ENCODE measurements around the gene GTF3A.

GTF3A gene

DNA sequence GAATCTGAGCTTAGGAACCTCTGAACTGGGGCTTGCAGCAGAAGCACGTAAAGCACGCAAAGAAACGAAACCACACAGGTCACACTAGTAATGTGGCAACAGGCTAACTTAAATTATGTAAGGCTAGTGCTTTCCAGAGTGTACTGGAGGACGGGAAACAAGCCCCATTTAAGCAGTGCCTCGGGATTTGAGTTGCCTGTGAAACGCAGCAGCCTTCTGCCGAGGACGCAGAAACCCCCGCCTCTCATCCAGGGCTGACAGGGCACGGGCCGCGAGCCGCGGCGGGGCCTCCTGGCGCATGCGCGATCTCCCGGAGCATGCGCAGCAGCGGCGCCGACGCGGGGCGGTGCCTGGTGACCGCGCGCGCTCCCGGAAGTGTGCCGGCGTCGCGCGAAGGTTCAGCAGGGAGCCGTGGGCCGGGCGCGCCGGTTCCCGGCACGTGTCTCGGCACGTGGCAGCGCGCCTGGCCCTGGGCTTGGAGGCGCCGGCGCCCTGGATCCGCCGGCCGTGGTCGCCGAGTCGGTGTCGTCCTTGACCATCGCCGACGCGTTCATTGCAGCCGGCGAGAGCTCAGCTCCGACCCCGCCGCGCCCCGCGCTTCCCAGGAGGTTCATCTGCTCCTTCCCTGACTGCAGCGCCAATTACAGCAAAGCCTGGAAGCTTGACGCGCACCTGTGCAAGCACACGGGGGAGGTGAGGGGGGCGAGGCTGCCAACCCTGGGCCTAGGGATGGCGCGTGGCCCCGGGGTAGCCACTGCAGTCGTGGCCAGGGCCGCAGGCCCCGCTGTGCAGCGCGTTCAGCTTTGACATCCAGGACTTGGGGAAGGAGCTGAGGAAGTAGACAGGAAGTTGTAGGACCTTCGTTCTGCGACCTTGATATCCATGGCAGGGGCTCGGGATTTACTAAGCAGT is at the start of gene GTF3A:
TSS of gene GTF3A (plus strand) at position 374 of the 912 bp plus-strand sequence.
- Histone ChIP-seq H3K27me3 (replicated peaks) (no peaks in the 10 kb centered on the region), H3K27ac (peak within 1 kb of the TSS; percentile 33), H3K4me3 (ENCODE audit: low read depth, low read length) (peak within 1 kb of the TSS; percentile 75), H3K36me3 (replicated peaks) (peaks cover 3% of the 10 kb centered on the region)
- TF ChIP-seq, protein P1, sequence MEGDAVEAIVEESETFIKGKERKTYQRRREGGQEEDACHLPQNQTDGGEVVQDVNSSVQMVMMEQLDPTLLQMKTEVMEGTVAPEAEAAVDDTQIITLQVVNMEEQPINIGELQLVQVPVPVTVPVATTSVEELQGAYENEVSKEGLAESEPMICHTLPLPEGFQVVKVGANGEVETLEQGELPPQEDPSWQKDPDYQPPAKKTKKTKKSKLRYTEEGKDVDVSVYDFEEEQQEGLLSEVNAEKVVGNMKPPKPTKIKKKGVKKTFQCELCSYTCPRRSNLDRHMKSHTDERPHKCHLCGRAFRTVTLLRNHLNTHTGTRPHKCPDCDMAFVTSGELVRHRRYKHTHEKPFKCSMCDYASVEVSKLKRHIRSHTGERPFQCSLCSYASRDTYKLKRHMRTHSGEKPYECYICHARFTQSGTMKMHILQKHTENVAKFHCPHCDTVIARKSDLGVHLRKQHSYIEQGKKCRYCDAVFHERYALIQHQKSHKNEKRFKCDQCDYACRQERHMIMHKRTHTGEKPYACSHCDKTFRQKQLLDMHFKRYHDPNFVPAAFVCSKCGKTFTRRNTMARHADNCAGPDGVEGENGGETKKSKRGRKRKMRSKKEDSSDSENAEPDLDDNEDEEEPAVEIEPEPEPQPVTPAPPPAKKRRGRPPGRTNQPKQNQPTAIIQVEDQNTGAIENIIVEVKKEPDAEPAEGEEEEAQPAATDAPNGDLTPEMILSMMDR (IDR thresholded peaks at IDR 0.05; ENCODE audit: low read depth, low read length, missing control alignments), result no peak
- in situ Hi-C loops (cut with HindIII; ENCODE audit: low pct_ligation_motif_present, low sequenced_read_pairs), result no loop called here
- peak; percentile 64 for DNase-seq

DNA sequence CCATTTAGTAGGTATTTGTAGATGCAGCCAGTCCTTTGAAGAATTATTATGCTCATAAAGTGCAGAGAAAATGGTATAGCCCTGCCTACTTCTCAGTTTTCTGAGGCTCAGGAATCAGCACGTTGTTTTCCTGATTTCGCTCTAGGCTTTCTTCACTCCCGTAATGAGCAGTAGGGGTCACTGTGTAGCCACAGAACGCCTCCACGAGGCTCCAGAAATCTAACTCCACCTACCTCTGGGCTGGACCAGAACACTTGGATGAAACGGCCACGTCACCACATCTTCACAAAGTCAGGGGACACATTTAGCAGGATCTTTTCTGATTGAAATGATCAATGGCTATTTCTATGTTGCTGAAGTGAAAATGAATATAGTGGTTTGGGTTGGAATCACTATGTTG is 49.8 kb upstream of the GTF3A start:
- Histone ChIP-seq H3K27me3 (replicated peaks) (peaks cover 7% of the 10 kb centered on the region), H3K36me3 (replicated peaks) (no peaks in the 10 kb centered on the region), H3K4me3 (ENCODE audit: low read depth, low read length) (no peak overlapping the region), H3K27ac (no peak overlapping the region)
- peak; percentile 80 for DNase-seq
- TF ChIP-seq, protein P1 (IDR thresholded peaks at IDR 0.05; ENCODE audit: low read depth, low read length, missing control alignments), result peak; percentile 83
- in situ Hi-C loops (cut with HindIII; ENCODE audit: low pct_ligation_motif_present, low sequenced_read_pairs), result no loop called here

DNA sequence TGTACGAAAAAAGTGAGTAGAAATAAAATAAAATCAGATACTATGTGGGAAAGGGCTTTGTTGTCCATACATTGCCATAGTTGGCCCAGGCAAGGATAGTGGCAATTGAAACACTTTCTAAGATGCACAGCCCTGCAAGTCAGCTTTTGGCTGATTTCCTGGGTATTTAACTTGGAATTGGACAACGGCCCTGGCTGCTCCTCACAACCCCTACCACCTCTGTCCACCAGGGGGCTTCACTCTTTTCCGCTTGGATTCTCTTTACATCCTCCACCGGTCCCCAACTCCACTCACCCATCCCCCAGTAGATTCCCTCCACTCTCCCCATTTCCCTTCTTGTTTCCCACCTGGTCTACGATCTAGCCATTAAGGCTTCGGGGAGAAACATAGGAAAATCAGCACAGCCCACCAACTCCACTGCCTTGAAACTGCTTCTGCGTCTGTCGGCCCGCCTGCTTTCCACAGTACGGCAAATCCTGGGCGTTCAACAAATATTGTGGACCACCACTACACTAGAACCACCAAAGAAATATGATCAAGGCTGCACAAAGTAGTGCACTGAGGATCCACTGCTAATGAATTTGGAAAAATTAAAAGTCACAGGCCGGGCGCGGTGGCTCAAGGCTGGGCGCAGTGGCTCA is 48.6 kb upstream of the GTF3A start:
- TF ChIP-seq, protein P1 (IDR thresholded peaks at IDR 0.05; ENCODE audit: low read depth, low read length, missing control alignments), result peak; percentile 91
- peaks cover 7% of the 10 kb centered on the region for H3K27me3 ChIP-seq (replicated peaks)
- H3K4me3 ChIP-seq (ENCODE audit: low read depth, low read length), result no peak overlapping the region
- DNase-seq, result peak; percentile 71
- H3K36me3 ChIP-seq (replicated peaks), result no peaks in the 10 kb centered on the region
- in situ Hi-C loops (cut with HindIII; ENCODE audit: low pct_ligation_motif_present, low sequenced_read_pairs), result no loop called here
- H3K27ac ChIP-seq, result no peak overlapping the region

DNA sequence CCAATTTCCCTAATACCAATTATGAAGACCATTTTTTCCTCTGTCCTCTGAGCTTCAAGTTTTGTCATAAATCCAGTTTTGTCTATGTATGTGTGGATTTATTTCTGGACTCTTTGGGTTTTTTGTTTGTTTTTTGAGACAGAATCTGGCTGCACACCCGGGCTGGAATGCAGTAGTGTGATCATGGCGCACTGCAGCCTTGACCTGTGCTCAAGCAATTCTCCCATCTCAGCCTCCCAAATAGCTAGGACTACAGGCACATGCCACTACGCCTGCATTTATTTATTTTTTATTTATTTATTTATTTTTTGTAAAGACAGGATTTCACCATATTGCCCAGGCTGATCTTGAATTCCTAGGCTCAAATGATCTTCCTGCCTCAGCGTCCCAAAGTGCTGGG is 45.3 kb upstream of the GTF3A start:
- DNase-seq, result no peak
- in situ Hi-C loops (cut with HindIII; ENCODE audit: low pct_ligation_motif_present, low sequenced_read_pairs), result no loop called here
- Histone ChIP-seq H3K27ac (no peak overlapping the region), H3K4me3 (ENCODE audit: low read depth, low read length) (no peak overlapping the region), H3K27me3 (replicated peaks) (no peaks in the 10 kb centered on the region), H3K36me3 (replicated peaks) (no peaks in the 10 kb centered on the region)
- TF ChIP-seq, protein P1 (IDR thresholded peaks at IDR 0.05; ENCODE audit: low read depth, low read length, missing control alignments), result no peak

DNA sequence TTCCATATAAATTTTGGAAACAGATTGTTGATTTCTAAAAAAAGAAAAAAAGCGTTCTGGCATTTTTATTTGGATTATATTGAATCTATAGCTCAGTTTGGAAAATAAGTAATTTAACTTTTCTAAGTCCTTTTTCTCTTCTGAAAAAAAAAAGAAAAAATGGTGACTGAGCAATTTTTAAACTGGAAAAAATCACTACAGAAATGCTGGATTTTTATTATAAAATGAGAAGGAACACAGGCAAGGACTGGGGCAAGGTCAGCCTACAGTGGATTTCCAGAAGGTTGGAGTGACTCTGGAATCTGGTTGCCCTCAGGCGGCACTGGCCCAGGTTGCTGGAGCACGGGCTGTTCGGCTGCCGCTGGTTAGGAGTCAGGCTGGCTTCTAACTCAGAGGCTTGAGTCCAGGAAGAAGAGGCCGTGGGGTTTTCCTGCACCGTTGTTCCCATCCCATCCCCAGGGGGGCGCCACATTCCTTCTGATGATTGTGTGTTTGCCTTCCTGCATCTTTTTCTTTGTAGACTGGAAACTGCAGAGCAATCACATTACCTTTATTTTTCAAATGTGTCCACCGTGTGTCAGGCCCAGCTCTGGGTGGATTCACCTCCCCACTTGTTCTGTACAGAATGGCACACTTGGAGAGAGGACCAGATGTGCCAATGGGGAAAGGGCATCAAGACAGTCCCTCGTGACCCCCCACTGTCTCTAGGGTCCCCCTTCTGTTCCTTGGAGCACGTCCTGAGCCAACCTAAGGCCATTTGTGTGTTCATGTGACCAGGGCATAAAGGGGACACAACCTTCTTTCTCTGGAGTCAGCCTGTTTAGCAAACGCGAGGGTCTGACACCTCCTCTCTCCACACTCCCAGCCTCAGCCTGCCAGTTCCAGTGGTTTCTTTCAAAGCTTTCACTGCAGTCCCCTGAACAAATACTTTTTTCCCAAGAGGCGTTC is 44.5 kb upstream of the GTF3A start:
- TF ChIP-seq, protein P1 (IDR thresholded peaks at IDR 0.05; ENCODE audit: low read depth, low read length, missing control alignments), result peak; percentile 76
- Histone ChIP-seq H3K36me3 (replicated peaks) (no peaks in the 10 kb centered on the region), H3K4me3 (ENCODE audit: low read depth, low read length) (no peak overlapping the region), H3K27ac (no peak overlapping the region), H3K27me3 (replicated peaks) (no peaks in the 10 kb centered on the region)
- in situ Hi-C loops (cut with HindIII; ENCODE audit: low pct_ligation_motif_present, low sequenced_read_pairs), result no loop called here
- peak; percentile 59 for DNase-seq
